Tibial artery (tissue), 4 donors: ENCODE results near the gene MIPOL1.
"Not testable (repeated sequence)": the region's sequence is repeated elsewhere in the genome, so short reads cannot be mapped to it uniquely, and the experiment has no call there.

Experiments
- DNase-seq, 2 donors: peaks; one replicate each; pipeline ENCODE4 v3.0.0-alpha.2; 2019
- H3K27ac ChIP-seq, 2 donors: fragments of 200-600 bp; sonication (generic) in 1 of 2; 1 replicate in 1 of 2; 2 replicates in 1 of 2; pipeline ENCODE4 v1.5.1; 2018 to 2019; ENCODE audit warnings: mild to moderate bottlenecking in 1 of 2
- H3K27me3 ChIP-seq, 2 donors: fragments of 200-600 bp; sonication (generic) in 1 of 2; one replicate each; pipeline versions ENCODE4 v1.5.1 to v1.6.0; 2016 to 2019
- H3K36me3 ChIP-seq, 3 donors: fragments of 200-600 bp; sonication (generic) in 2 of 3; one replicate each; pipeline ENCODE4 v1.5.1; 2016 to 2019; ENCODE audit warnings: mild to moderate bottlenecking in 2 of 3
- H3K4me1 ChIP-seq, 4 donors: fragments of 200-600 bp; sonication (generic) in 2 of 4; 1 replicate in 3 of 4; 2 replicates in 1 of 4; pipeline ENCODE4 v1.5.1; 2016 to 2019
- H3K4me3 ChIP-seq, 2 donors: fragments of 200-600 bp; sonication (generic) in 1 of 2; 1 replicate in 1 of 2; 2 replicates in 1 of 2; pipeline ENCODE4 v1.5.1; 2018 to 2019; ENCODE audit warnings: mild to moderate bottlenecking in 2 of 2
- H3K9me3 ChIP-seq, 3 donors: fragments of 200-600 bp; sonication (generic) in 1 of 3; one replicate each; pipeline ENCODE4 v1.5.1; 2016 to 2019
- CTCF ChIP-seq, 2 experiments: fragments of 200-600 bp in 1 of 2; fragments of 450-650 bp in 1 of 2; IDR thresholded peaks; one replicate each; pipeline ENCODE4 v1.5.1; 2017 to 2019; ENCODE audit warnings: antibody characterized with exemption in 2 of 2, mild to moderate bottlenecking in 1 of 2, moderate library complexity in 1 of 2
- intact Hi-C: fragments of 100-400 bp; cut with DNase I; formaldehyde crosslinking; loops from one replicate; pipeline ENCODE4 v1.15.0; 2023; ENCODE audit warnings: low total_unique reads

The MIPOL1 gene

GRCh38 chr14:37202265-37202664 lies 4.5 kb downstream of the MIPOL1 start:
- Histone ChIP-seq H3K4me1 (peaks cover 0 to 11% (median 0%) of the 10 kb centered on the region in 4 donors), H3K27me3 (no peaks in the 10 kb centered on the region), H3K27ac (no peak overlapping the region), H3K4me3 (no peak overlapping the region), H3K36me3 (no peaks in the 10 kb centered on the region), H3K9me3 (peaks cover 0 to 6% (median 0%) of the 10 kb centered on the region in 3 donors)
- DNase-seq, result no peak
- no peak for TF ChIP-seq CTCF (IDR thresholded peaks at IDR 0.05)
- intact Hi-C loops, result no loop called here

- Histone ChIP-seq H3K4me3 (no peak overlapping the region), H3K36me3 (no peaks in the 10 kb centered on the region), H3K4me1 (peaks cover 0 to 11% (median 0%) of the 10 kb centered on the region in 4 donors), H3K9me3 (peaks cover 0 to 6% (median 0%) of the 10 kb centered on the region in 3 donors), H3K27ac (no peak overlapping the region), H3K27me3 (no peaks in the 10 kb centered on the region)
- no peak for TF ChIP-seq CTCF (IDR thresholded peaks at IDR 0.05)
- intact Hi-C loops, result no loop called here
- DNase-seq, result no peak
Measured at GRCh38 chr14:37202812-37203211, 5.1 kb downstream of the MIPOL1 start.

- Histone ChIP-seq H3K4me1 (peaks cover 0 to 11% (median 0%) of the 10 kb centered on the region in 4 donors), H3K27ac (no peak overlapping the region), H3K9me3 (peaks cover 0 to 6% (median 0%) of the 10 kb centered on the region in 3 donors), H3K4me3 (no peak overlapping the region), H3K36me3 (no peaks in the 10 kb centered on the region), H3K27me3 (no peaks in the 10 kb centered on the region)
- intact Hi-C loops, result no loop called here
- no peak for TF ChIP-seq CTCF (IDR thresholded peaks at IDR 0.05)
- DNase-seq, result no peak
Measured at GRCh38 chr14:37203423-37203822, 5.7 kb downstream of the MIPOL1 start.

- intact Hi-C loops, result loop anchor here (2.0 kb wide), 1 partner anchor 21 kb away; no protein-coding TSS in a partner anchor
- H3K4me3 ChIP-seq, H3K4me1 ChIP-seq, H3K27me3 ChIP-seq, H3K9me3 ChIP-seq, H3K27ac ChIP-seq, DNase-seq, H3K36me3 ChIP-seq: not testable (repeated sequence)
Measured at GRCh38 chr14:37205623-37206605, 8.2 kb downstream of the MIPOL1 start.

- H3K36me3 ChIP-seq, H3K4me3 ChIP-seq, DNase-seq, H3K4me1 ChIP-seq, H3K27me3 ChIP-seq, H3K9me3 ChIP-seq, H3K27ac ChIP-seq: not testable (repeated sequence)
- intact Hi-C loops, result loop anchor here (2.0 kb wide), 1 partner anchor 29 kb away; no protein-coding TSS in a partner anchor
Measured at GRCh38 chr14:37209617-37210016, 11.9 kb downstream of the MIPOL1 start.

GRCh38 chr14:37210448-37210847 lies 12.7 kb downstream of the MIPOL1 start:
- peaks cover 0 to 6% (median 0%) of the 10 kb centered on the region in 3 donors for H3K9me3 ChIP-seq
- H3K36me3 ChIP-seq, result peaks cover 0 to 9% (median 4%) of the 10 kb centered on the region in 3 donors
- no peaks in the 10 kb centered on the region for H3K27me3 ChIP-seq
- H3K4me1 ChIP-seq, result no peaks in the 10 kb centered on the region
- no peak for DNase-seq
- H3K4me3 ChIP-seq, result no peak overlapping the region
- no peak overlapping the region for H3K27ac ChIP-seq
- intact Hi-C loops, result loop anchor here (2.0 kb wide), 1 partner anchor 28 kb away; no protein-coding TSS in a partner anchor
- TF ChIP-seq CTCF (IDR thresholded peaks at IDR 0.05), result no peak
